HCT116 (cell line): ENCODE measurements around the gene MAFG.

Experiments used
- FOSL1 ChIP-seq: IDR thresholded peaks from 2 replicates; pipeline ENCODE4 v1.6.1; 2012; ENCODE audit warnings: low read depth
- POLR2A ChIP-seq: IDR thresholded peaks from 2 replicates; pipeline ENCODE4 v1.7.0; 2011; ENCODE audit warnings: borderline replicate concordance; ENCODE audit not compliant: insufficient read depth, insufficient read length; ENCODE audit errors: extremely low read depth
- POLR2AphosphoS5 ChIP-seq: IDR thresholded peaks from 2 replicates; pipeline ENCODE4 v1.6.1; 2011; ENCODE audit warnings: mild to moderate bottlenecking, low read depth, low read length, moderate library complexity
- RAD21 ChIP-seq: IDR thresholded peaks from 2 replicates; pipeline ENCODE4 v1.6.1; 2012; ENCODE audit warnings: low read depth, mild to moderate bottlenecking
- SP1 ChIP-seq: IDR thresholded peaks from 2 replicates; pipeline ENCODE4 v1.6.1; 2012; ENCODE audit warnings: low read depth

GRCh38 chr17:81922566-81923301, 4.8 kb downstream of the MAFG start:
- TF ChIP-seq POLR2AphosphoS5 (no peak), FOSL1 (no peak), SP1 (no peak), RAD21 (no peak), POLR2A (no peak)
